HepG2 (cell line): ENCODE measurements around the gene COL27A1. TPM values are rescaled to one million over a fixed set of nuclear protein-coding genes. Genes with fewer than 3 reads are reported as not detected.

Experiments
- CENPX ChIP-seq: sonication (generic); formaldehyde crosslinking; IDR thresholded peaks from 2 replicates; pipeline ENCODE4 v1.9.0; 2021; ENCODE audit warnings: mild to moderate bottlenecking, missing genetic modification reagents, moderate library complexity
- CHD2 ChIP-seq: IDR thresholded peaks from 2 replicates; pipeline ENCODE4 v1.6.1; 2011; ENCODE audit warnings: low read depth, low read length, improper control_type of control experiment
- HHEX ChIP-seq: IDR thresholded peaks from 2 replicates; pipeline ENCODE4 v1.6.1; 2016; ENCODE audit warnings: control low read depth
- RAD51 ChIP-seq: fragments of 450-650 bp; IDR thresholded peaks from 2 replicates; pipeline ENCODE4 v1.6.1; 2016; ENCODE audit warnings: borderline replicate concordance
- TCF12 ChIP-seq, 2 experiments: fragments of 450-650 bp in 1 of 2; sonication (generic) in 1 of 2; formaldehyde crosslinking in 1 of 2; IDR thresholded peaks; 2 replicates each; pipeline versions ENCODE4 v1.6.1 to v1.8.0; 2017 to 2022; ENCODE audit warnings: antibody characterized with exemption in 1 of 2, mild to moderate bottlenecking in 1 of 2, missing genetic modification reagents in 1 of 2, moderate library complexity in 1 of 2
- TGIF2 ChIP-seq: IDR thresholded peaks from 2 replicates; pipeline ENCODE4 v1.6.1; 2016; ENCODE audit warnings: control low read depth, missing compliant biosample characterization
- ZNF383 ChIP-seq: sonication (generic); formaldehyde crosslinking; IDR thresholded peaks from 2 replicates; pipeline ENCODE4 v1.4.0; 2020; ENCODE audit warnings: missing genetic modification reagents, mild to moderate bottlenecking, borderline replicate concordance
- ZNF530 ChIP-seq: sonication (generic); formaldehyde crosslinking; IDR thresholded peaks from 2 replicates; pipeline ENCODE4 v1.5.0; 2020; ENCODE audit warnings: low read depth, mild to moderate bottlenecking, missing genetic modification reagents
- ZNF552 ChIP-seq: sonication (generic); formaldehyde crosslinking; IDR thresholded peaks from 2 replicates; pipeline ENCODE4 v1.9.0; 2022; ENCODE audit warnings: missing genetic modification reagents, mild to moderate bottlenecking, borderline replicate concordance
- ZNF709 ChIP-seq: sonication (generic); formaldehyde crosslinking; IDR thresholded peaks from 2 replicates; pipeline ENCODE4 v1.5.0; 2020; ENCODE audit warnings: mild to moderate bottlenecking, missing genetic modification reagents
- ZNF768 ChIP-seq: sonication (generic); formaldehyde crosslinking; IDR thresholded peaks from 2 replicates; pipeline ENCODE4 v1.4.0; 2020; ENCODE audit warnings: missing genetic modification reagents
- polyA plus RNA-seq, 8 experiments: library from polyadenylated mRNA; depleted of rRNA in 3 of 8; stranded (reverse) in 7 of 8; unstranded in 1 of 8; fragments of >200 nt; fragmentation: Illumina TruSeq in 4 of 8; extraction: Trizol in 4 of 8; gene quantifications; 2 replicates each; pipeline versions ENCODE4 v1.2.1 to v1.2.3, GENCODE V29; 2011 to 2016; ENCODE audit warnings: low read depth in 4 of 8, missing spikeins in 1 of 8, mixed read lengths in 1 of 8; ENCODE audit not compliant: insufficient read depth in 1 of 8
- total RNA-seq, 5 experiments: library from RNA; depleted of rRNA; stranded (reverse); fragments of >200 nt; fragmentation: Illumina TruSeq; extraction: Trizol; gene quantifications; 2 replicates each; pipeline ENCODE4 v1.2.3, GENCODE V29; 2016; ENCODE audit warnings: low read depth in 1 of 5
- TF ChIP-seq, protein P1 (sequence below): IDR thresholded peaks from 2 replicates; pipeline ENCODE4 v1.6.1; 2016; ENCODE audit warnings: low read depth
- TF ChIP-seq, protein P2 (sequence below): sonication (generic); formaldehyde crosslinking; IDR thresholded peaks from 2 replicates; pipeline ENCODE4 v1.9.0; 2021; ENCODE audit warnings: missing genetic modification reagents, borderline replicate concordance
- TF ChIP-seq, protein P3 (sequence below): sonication (generic); formaldehyde crosslinking; IDR thresholded peaks from 2 replicates; pipeline ENCODE4 v1.4.0; 2020; ENCODE audit warnings: missing genetic modification reagents, low read depth, mild to moderate bottlenecking, borderline replicate concordance
- TF ChIP-seq, protein P4 (sequence below): fragments of 450-650 bp; IDR thresholded peaks from 2 replicates; pipeline ENCODE4 v1.6.1; 2017; ENCODE audit warnings: mild to moderate bottlenecking
- TF ChIP-seq, protein P5 (sequence below): sonication (generic); formaldehyde crosslinking; IDR thresholded peaks from 2 replicates; pipeline ENCODE4 v1.4.0; 2020; ENCODE audit warnings: low read depth, missing genetic modification reagents

COL27A1 gene
- total and polyA plus RNA-seq, 2 of the 13 experiments (the other 11 are each of a cell fraction or from before 2014, with no cell fraction given): 71.3 to 89.1 TPM

DNA sequence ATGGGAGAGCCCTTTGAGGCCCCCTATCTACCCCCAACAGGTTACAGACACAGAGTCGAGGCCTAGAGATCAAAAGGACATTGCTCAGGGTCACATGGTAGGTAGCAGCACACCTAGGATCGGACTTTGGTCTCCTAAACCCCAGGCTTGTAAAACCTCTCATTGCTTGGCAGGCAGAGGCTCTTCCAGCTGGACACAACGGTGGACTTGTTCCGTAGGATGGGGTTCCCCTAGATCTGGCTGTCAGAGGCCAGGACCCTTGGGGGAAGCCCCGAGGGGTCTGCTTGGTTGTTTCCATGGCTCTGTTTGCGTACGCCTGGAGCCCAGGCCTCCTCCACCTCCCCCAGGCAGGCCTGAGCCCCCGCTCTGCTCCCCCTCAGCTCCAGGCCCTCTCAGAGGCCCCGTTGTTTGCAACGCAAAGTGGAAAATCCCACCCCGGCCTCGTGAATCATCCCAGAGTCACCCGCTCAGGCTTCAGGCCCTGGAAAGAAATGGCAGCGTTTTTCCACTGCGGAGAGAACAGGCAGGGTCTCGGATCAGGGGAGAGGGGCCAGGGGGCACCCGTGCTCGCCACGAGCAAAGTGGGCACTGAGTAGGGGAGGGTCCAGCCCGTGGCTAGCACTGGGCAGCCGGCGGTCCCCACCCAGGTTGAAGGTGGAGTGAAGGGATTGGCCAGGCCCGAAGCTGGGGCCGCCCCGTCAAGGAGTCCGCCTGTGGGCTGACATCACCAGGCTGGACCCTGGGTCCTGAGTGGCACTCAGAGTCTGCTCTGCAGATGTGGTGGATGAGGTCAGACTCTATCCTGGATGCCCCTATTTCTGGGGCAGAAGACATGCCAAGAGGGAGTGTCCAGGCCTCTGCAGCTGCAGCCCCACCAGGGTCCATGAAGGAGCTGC lies 19.8 kb downstream of the COL27A1 start (continued):
- TF ChIP-seq TCF12 (IDR thresholded peaks at IDR 0.05): no peak
- TF ChIP-seq TCF12 (CRISPR knock-in tag; IDR thresholded peaks at IDR 0.05): peak; percentile 95
- TF ChIP-seq TGIF2 (CRISPR knock-in tag): peak; percentile 61; the same call in 1 of the 2 replicates
- no peak; the same call in 1 of the 2 replicates for TF ChIP-seq CHD2
- no peak for TF ChIP-seq ZNF530 (CRISPR knock-in tag)
- TF ChIP-seq ZNF709 (CRISPR knock-in tag): no peak; the same call in 1 of the 2 replicates
- no peak for TF ChIP-seq ZNF383 (CRISPR knock-in tag)
- TF ChIP-seq ZNF552 (CRISPR knock-in tag): no peak
- TF ChIP-seq ZNF768 (CRISPR knock-in tag): peak; percentile 12; the same call in 1 of the 2 replicates
- TF ChIP-seq, protein P1, sequence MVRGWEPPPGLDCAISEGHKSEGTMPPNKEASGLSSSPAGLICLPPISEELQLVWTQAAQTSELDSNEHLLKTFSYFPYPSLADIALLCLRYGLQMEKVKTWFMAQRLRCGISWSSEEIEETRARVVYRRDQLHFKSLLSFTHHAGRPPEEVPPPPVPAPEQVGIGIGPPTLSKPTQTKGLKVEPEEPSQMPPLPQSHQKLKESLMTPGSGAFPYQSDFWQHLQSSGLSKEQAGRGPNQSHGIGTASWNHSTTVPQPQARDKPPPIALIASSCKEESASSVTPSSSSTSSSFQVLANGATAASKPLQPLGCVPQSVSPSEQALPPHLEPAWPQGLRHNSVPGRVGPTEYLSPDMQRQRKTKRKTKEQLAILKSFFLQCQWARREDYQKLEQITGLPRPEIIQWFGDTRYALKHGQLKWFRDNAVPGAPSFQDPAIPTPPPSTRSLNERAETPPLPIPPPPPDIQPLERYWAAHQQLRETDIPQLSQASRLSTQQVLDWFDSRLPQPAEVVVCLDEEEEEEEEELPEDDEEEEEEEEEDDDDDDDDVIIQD (CRISPR knock-in tag): 0 out of 2 replicates have a peak, but pooled peaks have one; percentile 8
- TF ChIP-seq, protein P2, sequence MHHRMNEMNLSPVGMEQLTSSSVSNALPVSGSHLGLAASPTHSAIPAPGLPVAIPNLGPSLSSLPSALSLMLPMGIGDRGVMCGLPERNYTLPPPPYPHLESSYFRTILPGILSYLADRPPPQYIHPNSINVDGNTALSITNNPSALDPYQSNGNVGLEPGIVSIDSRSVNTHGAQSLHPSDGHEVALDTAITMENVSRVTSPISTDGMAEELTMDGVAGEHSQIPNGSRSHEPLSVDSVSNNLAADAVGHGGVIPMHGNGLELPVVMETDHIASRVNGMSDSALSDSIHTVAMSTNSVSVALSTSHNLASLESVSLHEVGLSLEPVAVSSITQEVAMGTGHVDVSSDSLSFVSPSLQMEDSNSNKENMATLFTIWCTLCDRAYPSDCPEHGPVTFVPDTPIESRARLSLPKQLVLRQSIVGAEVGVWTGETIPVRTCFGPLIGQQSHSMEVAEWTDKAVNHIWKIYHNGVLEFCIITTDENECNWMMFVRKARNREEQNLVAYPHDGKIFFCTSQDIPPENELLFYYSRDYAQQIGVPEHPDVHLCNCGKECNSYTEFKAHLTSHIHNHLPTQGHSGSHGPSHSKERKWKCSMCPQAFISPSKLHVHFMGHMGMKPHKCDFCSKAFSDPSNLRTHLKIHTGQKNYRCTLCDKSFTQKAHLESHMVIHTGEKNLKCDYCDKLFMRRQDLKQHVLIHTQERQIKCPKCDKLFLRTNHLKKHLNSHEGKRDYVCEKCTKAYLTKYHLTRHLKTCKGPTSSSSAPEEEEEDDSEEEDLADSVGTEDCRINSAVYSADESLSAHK (CRISPR knock-in tag): no peak
- TF ChIP-seq, protein P3, sequence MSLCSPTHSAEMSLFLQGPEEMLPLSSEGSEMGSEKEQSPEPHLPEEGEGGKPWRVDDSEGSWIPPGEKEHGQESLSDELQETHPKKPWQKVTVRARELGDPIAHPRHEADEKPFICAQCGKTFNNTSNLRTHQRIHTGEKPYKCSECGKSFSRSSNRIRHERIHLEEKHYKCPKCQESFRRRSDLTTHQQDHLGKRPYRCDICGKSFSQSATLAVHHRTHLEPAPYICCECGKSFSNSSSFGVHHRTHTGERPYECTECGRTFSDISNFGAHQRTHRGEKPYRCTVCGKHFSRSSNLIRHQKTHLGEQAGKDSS (CRISPR knock-in tag): peak; percentile 36; the same call in 1 of the 2 replicates
- TF ChIP-seq, protein P4, sequence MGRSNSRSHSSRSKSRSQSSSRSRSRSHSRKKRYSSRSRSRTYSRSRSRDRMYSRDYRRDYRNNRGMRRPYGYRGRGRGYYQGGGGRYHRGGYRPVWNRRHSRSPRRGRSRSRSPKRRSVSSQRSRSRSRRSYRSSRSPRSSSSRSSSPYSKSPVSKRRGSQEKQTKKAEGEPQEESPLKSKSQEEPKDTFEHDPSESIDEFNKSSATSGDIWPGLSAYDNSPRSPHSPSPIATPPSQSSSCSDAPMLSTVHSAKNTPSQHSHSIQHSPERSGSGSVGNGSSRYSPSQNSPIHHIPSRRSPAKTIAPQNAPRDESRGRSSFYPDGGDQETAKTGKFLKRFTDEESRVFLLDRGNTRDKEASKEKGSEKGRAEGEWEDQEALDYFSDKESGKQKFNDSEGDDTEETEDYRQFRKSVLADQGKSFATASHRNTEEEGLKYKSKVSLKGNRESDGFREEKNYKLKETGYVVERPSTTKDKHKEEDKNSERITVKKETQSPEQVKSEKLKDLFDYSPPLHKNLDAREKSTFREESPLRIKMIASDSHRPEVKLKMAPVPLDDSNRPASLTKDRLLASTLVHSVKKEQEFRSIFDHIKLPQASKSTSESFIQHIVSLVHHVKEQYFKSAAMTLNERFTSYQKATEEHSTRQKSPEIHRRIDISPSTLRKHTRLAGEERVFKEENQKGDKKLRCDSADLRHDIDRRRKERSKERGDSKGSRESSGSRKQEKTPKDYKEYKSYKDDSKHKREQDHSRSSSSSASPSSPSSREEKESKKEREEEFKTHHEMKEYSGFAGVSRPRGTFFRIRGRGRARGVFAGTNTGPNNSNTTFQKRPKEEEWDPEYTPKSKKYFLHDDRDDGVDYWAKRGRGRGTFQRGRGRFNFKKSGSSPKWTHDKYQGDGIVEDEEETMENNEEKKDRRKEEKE: no peak
- no peak for TF ChIP-seq CENPX
- TF ChIP-seq, protein P5, sequence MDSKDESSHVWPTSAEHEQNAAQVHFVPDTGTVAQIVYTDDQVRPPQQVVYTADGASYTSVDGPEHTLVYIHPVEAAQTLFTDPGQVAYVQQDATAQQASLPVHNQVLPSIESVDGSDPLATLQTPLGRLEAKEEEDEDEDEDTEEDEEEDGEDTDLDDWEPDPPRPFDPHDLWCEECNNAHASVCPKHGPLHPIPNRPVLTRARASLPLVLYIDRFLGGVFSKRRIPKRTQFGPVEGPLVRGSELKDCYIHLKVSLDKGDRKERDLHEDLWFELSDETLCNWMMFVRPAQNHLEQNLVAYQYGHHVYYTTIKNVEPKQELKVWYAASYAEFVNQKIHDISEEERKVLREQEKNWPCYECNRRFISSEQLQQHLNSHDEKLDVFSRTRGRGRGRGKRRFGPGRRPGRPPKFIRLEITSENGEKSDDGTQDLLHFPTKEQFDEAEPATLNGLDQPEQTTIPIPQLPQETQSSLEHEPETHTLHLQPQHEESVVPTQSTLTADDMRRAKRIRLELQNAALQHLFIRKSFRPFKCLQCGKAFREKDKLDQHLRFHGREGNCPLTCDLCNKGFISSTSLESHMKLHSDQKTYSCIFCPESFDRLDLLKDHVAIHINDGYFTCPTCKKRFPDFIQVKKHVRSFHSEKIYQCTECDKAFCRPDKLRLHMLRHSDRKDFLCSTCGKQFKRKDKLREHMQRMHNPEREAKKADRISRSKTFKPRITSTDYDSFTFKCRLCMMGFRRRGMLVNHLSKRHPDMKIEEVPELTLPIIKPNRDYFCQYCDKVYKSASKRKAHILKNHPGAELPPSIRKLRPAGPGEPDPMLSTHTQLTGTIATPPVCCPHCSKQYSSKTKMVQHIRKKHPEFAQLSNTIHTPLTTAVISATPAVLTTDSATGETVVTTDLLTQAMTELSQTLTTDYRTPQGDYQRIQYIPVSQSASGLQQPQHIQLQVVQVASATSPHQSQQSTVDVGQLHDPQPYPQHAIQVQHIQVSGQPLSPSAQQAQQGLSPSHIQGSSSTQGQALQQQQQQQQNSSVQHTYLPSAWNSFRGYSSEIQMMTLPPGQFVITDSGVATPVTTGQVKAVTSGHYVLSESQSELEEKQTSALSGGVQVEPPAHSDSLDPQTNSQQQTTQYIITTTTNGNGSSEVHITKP: peak; percentile 82
- peak; percentile 29; the same call in 1 of the 2 replicates for TF ChIP-seq RAD51
- no peak for TF ChIP-seq HHEX (CRISPR knock-in tag)
